ENCODE measurements around the gene ATP5MC3.

GRCh38 chr2:175136334-175137215 is 44.9 kb downstream of the ATP5MC3 start:
- TF ChIP-seq CTCF (conservative IDR thresholded peaks at IDR 0.05 in 1 of 2, IDR thresholded peaks at IDR 0.05 in 1 of 2; ENCODE audit: extremely low read depth in 1 of 2, insufficient read depth in 1 of 2, low read depth in 1 of 2, low read length in 2 of 2) (no peak), EZH2 (IDR thresholded peaks at IDR 0.05; ENCODE audit: borderline replicate concordance, low read length) (no peak)

Measured in mammary epithelial cell (primary cell).